RWPE2 (cell line): Measurements from ENCODE around the gene STAT5A.
"Not testable (repeated sequence)": the region's sequence is repeated elsewhere in the genome, so short reads cannot be mapped to it uniquely, and the experiment has no call there.

Experiments
- ATAC-seq: fragments of 200-7000 bp; cut with Tn5 transposase; 3 replicates; pipeline ENCODE4 v1.9.1; 2021; ENCODE audit warnings: low read depth
- DNase-seq: peaks from one replicate; pipeline ENCODE4 v3.0.0-alpha.2; 2020; ENCODE audit warnings: low spot score
- H3K27ac ChIP-seq: fragments of 450-650 bp; 2 replicates; pipeline ENCODE4 v1.5.1; 2017; ENCODE audit warnings: mild to moderate bottlenecking; ENCODE audit not compliant: poor library complexity, severe bottlenecking
- H3K27me3 ChIP-seq: fragments of 250-450 bp; sonication (Bioruptor Pico); 2 replicates; pipeline ENCODE4 v1.5.1; 2021; ENCODE audit warnings: mild to moderate bottlenecking, moderate library complexity; ENCODE audit not compliant: insufficient read depth, poor library complexity, severe bottlenecking
- H3K36me3 ChIP-seq: fragments of 250-450 bp; sonication (Bioruptor Pico); 2 replicates; pipeline ENCODE4 v1.5.1; 2020; ENCODE audit warnings: low read depth, mild to moderate bottlenecking, moderate library complexity
- H3K4me1 ChIP-seq: fragments of 250-450 bp; sonication (Bioruptor Pico); 2 replicates; pipeline ENCODE4 v1.5.1; 2021; ENCODE audit warnings: mild to moderate bottlenecking, moderate library complexity; ENCODE audit not compliant: insufficient read depth, poor library complexity, severe bottlenecking
- H3K4me3 ChIP-seq: fragments of 250-450 bp; sonication (Bioruptor Pico); 2 replicates; pipeline ENCODE4 v1.5.1; 2021; ENCODE audit warnings: mild to moderate bottlenecking, moderate library complexity; ENCODE audit not compliant: severe bottlenecking
- H3K9me3 ChIP-seq: fragments of 250-450 bp; sonication (Bioruptor Pico); 2 replicates; pipeline ENCODE4 v1.5.1; 2021; ENCODE audit warnings: mild to moderate bottlenecking, moderate library complexity; ENCODE audit not compliant: severe bottlenecking
- TF ChIP-seq, protein P1 (sequence below): fragments of 450-650 bp; IDR thresholded peaks from one replicate; pipeline ENCODE4 v1.5.1; 2017; ENCODE audit warnings: mild to moderate bottlenecking, moderate library complexity; ENCODE audit not compliant: poor library complexity, severe bottlenecking

The STAT5A gene

DNA sequence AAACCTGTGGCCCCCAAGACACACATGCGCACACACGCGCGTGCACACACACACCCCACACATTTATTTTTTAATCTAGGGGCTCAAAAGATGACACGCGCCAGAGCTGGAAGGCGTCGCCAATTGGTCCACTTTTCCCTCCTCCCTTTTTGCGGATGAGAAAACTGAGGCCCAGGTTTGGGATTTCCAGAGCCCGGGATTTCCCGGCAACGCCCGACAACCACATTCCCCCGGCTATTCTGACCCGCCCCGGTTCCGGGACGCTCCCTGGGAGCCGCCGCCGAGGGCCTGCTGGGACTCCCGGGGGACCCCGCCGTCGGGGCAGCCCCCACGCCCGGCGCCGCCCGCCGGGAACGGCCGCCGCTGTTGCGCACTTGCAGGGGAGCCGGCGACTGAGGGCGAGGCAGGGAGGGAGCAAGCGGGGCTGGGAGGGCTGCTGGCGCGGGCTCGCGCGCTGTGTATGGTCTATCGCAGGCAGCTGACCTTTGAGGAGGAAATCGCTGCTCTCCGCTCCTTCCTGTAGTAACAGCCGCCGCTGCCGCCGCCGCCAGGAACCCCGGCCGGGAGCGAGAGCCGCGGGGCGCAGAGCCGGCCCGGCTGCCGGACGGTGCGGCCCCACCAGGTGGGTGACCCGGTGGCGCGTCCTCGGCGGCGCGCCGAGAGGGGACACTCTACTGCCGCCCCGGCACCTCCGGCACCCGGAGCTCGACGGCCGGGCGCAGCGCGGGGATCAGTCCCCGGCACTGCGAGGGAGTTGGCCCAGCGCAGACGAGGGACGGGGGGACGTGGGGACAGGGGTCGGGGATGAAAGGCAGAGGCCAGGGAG is at the start of gene STAT5A:
Gene STAT5A, plus strand, starts transcription at position 522 of the 826 bp plus-strand sequence. CDS start 914 bp downstream, outside the sequence.
- Histone ChIP-seq H3K9me3 (no peaks in the 10 kb centered on the region), H3K4me3 (peak within 1 kb of the TSS; percentile 35), H3K36me3 (no peaks in the 10 kb centered on the region), H3K4me1 (no peaks in the 10 kb centered on the region), H3K27me3 (no peaks in the 10 kb centered on the region), H3K27ac (no peak within 1 kb of the TSS)
- ATAC-seq (peak; percentile 85), DNase-seq (peak; percentile 51)
- TF ChIP-seq, protein P1, sequence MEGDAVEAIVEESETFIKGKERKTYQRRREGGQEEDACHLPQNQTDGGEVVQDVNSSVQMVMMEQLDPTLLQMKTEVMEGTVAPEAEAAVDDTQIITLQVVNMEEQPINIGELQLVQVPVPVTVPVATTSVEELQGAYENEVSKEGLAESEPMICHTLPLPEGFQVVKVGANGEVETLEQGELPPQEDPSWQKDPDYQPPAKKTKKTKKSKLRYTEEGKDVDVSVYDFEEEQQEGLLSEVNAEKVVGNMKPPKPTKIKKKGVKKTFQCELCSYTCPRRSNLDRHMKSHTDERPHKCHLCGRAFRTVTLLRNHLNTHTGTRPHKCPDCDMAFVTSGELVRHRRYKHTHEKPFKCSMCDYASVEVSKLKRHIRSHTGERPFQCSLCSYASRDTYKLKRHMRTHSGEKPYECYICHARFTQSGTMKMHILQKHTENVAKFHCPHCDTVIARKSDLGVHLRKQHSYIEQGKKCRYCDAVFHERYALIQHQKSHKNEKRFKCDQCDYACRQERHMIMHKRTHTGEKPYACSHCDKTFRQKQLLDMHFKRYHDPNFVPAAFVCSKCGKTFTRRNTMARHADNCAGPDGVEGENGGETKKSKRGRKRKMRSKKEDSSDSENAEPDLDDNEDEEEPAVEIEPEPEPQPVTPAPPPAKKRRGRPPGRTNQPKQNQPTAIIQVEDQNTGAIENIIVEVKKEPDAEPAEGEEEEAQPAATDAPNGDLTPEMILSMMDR, result no peak

DNA sequence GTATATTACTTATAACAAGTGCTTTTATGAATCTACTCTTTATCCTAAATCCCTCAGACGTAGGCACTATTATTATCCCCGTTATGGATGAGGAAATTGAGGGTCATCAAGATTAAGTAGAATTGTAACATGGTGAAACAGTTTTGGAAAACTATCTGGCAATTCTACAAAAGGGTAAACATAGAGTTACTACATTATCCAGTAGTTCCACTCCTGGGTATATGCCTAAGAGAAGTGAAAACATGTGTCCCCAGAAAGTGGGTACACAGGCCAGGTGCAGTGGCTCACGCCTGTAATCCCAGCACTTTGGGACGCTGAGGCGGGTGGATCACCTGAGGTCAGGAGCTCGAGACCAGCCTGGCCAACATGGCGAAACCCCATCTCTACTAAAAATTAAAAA is 48.7 kb upstream of the STAT5A start:
- H3K9me3 ChIP-seq, H3K27me3 ChIP-seq, H3K27ac ChIP-seq, DNase-seq, ATAC-seq, H3K4me3 ChIP-seq, H3K36me3 ChIP-seq, H3K4me1 ChIP-seq: not testable (repeated sequence)

- Histone ChIP-seq H3K27ac (no peak overlapping the region), H3K4me1 (no peaks in the 10 kb centered on the region), H3K9me3 (no peaks in the 10 kb centered on the region), H3K4me3 (no peak overlapping the region), H3K27me3 (no peaks in the 10 kb centered on the region), H3K36me3 (no peaks in the 10 kb centered on the region)
- no peak for DNase-seq
- TF ChIP-seq, protein P1, result no peak
- ATAC-seq, result no peak
Measured at GRCh38 chr17:42240201-42240600, 48.1 kb upstream of the STAT5A start.

- not testable (repeated sequence) for DNase-seq, H3K4me3 ChIP-seq, H3K9me3 ChIP-seq, H3K36me3 ChIP-seq, H3K4me1 ChIP-seq, H3K27ac ChIP-seq, H3K27me3 ChIP-seq, ATAC-seq
Measured at GRCh38 chr17:42240863-42241262, 47.4 kb upstream of the STAT5A start.

DNA sequence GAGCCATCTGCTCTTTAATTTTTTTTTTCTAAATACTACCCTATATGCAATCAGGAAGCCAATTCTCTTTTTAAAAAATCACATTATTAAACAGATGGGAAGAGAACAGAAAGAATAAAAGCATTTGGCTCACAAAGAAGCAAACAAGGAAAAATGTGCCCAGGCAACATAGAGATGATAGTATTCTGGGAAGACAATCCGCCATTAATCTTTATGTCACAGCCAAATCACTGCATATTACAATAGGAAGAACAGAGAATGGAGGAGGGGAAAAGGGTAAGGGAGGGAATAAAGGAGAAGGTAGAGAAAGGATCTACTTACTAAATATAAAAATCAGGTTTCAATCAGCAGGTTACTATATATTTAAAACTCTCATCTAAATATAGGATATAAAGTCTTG is 46.4 kb upstream of the STAT5A start:
- ATAC-seq, result no peak
- H3K4me1 ChIP-seq, result no peaks in the 10 kb centered on the region
- no peaks in the 10 kb centered on the region for H3K36me3 ChIP-seq
- DNase-seq, result no peak
- TF ChIP-seq, protein P1, result no peak
- no peak overlapping the region for H3K4me3 ChIP-seq
- no peaks in the 10 kb centered on the region for H3K9me3 ChIP-seq
- no peaks in the 10 kb centered on the region for H3K27me3 ChIP-seq
- no peak overlapping the region for H3K27ac ChIP-seq

DNA sequence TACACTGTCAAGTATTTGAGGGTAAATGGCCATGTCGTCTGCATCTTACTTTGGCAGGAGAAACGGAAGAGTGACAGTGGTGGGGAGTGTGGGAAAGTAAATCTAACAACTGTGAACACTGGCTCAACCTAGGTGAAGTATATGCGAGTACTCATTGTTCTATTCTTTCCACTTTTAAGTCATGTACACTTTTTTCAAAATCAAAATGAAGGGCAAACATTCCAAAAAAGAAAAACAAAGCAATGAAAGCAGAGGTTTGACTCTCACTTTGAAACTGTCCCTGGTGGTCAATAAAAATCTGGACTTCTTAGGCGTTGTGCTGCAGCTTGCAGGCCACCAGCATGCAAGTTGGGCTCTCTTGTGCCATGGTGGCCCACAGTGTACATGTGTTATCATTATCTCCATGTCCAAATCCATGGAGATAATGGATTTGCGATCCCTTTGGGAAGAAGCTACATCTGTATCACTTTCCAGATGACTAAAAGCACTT is 44.8 kb upstream of the STAT5A start:
- TF ChIP-seq, protein P1, result no peak
- no peaks in the 10 kb centered on the region for H3K4me1 ChIP-seq
- ATAC-seq, result no peak

DNA sequence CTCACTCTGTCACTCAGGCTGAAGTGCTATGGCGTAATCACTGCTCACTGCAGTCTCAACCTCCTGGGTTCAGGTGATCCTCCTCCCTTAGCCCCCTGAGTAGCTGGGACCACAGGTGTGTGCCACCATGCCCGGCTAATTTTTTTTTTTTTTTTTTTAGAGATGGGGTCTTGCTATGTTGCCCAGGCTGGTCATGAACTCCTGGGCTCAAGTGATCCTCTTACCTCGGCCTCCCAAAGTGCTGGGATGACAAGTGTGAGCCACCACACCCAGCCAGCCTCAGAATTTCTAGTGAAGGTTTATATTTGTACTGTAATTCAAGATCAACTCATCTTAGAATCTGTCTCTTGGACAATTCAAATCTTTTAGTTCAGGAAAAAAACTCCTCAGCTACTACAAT is 44.2 kb upstream of the STAT5A start:
- H3K4me1 ChIP-seq, H3K27me3 ChIP-seq, ATAC-seq, H3K27ac ChIP-seq, DNase-seq, H3K36me3 ChIP-seq, H3K4me3 ChIP-seq, H3K9me3 ChIP-seq: not testable (repeated sequence)

More for the DNA sequence above, 44.8 kb upstream of the STAT5A start:
- Histone ChIP-seq H3K36me3 (no peaks in the 10 kb centered on the region), H3K4me3 (no peak overlapping the region), H3K27me3 (no peaks in the 10 kb centered on the region), H3K27ac (no peak overlapping the region), H3K9me3 (no peaks in the 10 kb centered on the region)
- no peak for DNase-seq

DNA sequence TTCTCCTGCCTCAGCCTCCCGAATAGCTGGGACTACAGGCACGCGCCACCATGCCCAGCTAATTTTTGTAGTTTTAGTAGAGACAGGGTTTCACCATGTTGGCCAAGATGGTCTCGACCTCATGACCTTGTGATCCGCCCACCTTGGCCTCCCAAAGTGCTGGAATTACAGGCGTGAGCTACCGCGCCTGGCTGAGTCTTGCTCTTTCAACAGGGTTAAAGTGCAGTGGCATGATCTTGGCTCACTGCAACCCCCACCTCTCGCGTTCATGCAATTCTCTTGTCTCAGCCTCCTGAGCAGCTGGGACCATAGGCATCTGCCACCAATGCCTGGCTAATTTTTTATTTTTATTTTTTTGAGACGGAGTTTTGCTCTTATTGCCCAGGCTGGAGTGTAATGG is 43.1 kb upstream of the STAT5A start:
- not testable (repeated sequence) for ATAC-seq, H3K36me3 ChIP-seq, H3K27ac ChIP-seq, H3K27me3 ChIP-seq, H3K9me3 ChIP-seq, H3K4me3 ChIP-seq, DNase-seq, H3K4me1 ChIP-seq
